Mesenchymal stem cell (in vitro differentiated cells and primary cell): ENCODE data around the gene ADORA2B.

ENCODE experiments used
- DNase-seq: peaks from one replicate; pipeline ENCODE4 v3.0.0-alpha.2; 2013
- H2AFZ ChIP-seq: one replicate; pipeline ENCODE4 v1.6.1; 2013; ENCODE audit warnings: low read depth, mild to moderate bottlenecking, control low read depth, inconsistent platforms, low read length, moderate library complexity
- H2AK5ac ChIP-seq: 2 replicates; pipeline ENCODE4 v1.6.1; 2013; ENCODE audit warnings: low read length, moderate library complexity, mild to moderate bottlenecking, inconsistent platforms; ENCODE audit not compliant: severe bottlenecking
- H2BK120ac ChIP-seq: one replicate; pipeline ENCODE4 v1.6.1; 2013; ENCODE audit warnings: low read depth, mild to moderate bottlenecking, inconsistent platforms, low read length, moderate library complexity
- H2BK12ac ChIP-seq, 2 experiments: one replicate each; pipeline ENCODE4 v1.6.1; 2013; ENCODE audit warnings: inconsistent platforms in 2 of 2, low read length in 2 of 2, mild to moderate bottlenecking in 2 of 2, moderate library complexity in 2 of 2, control low read depth in 1 of 2
- H2BK15ac ChIP-seq: one replicate; pipeline ENCODE4 v1.6.1; 2013; ENCODE audit warnings: mild to moderate bottlenecking, low read depth, inconsistent platforms; ENCODE audit not compliant: poor library complexity, severe bottlenecking
- H2BK5ac ChIP-seq: 2 replicates; pipeline ENCODE4 v1.6.1; 2013; ENCODE audit warnings: low read depth, mild to moderate bottlenecking, low read length, control low read depth, inconsistent platforms; ENCODE audit not compliant: poor library complexity, severe bottlenecking
- H3K14ac ChIP-seq, 2 experiments: one replicate each; pipeline ENCODE4 v1.6.1; 2013; ENCODE audit warnings: inconsistent platforms in 2 of 2, low read length in 2 of 2, control low read depth in 1 of 2, mild to moderate bottlenecking in 1 of 2, moderate library complexity in 1 of 2
- H3K18ac ChIP-seq, 2 experiments: one replicate each; pipeline ENCODE4 v1.6.1; 2013; ENCODE audit warnings: inconsistent platforms in 2 of 2, low read length in 2 of 2, control low read depth in 1 of 2, low read depth in 1 of 2, mild to moderate bottlenecking in 1 of 2
- H3K23ac ChIP-seq, 2 experiments: one replicate each; pipeline ENCODE4 v1.6.1; 2013; ENCODE audit warnings: inconsistent platforms in 2 of 2, low read length in 2 of 2, mild to moderate bottlenecking in 2 of 2, moderate library complexity in 2 of 2, control low read depth in 1 of 2
- H3K27ac ChIP-seq: 2 replicates; pipeline ENCODE4 v1.5.1; 2013; ENCODE audit warnings: mild to moderate bottlenecking, moderate library complexity, low read length, control low read depth, inconsistent platforms; ENCODE audit not compliant: poor library complexity, severe bottlenecking
- H3K27me3 ChIP-seq, 2 experiments: 2 replicates each; pipeline versions ENCODE4 v1.6.1 to v1.7.0; 2013; ENCODE audit warnings: low read length in 2 of 2, mild to moderate bottlenecking in 2 of 2, moderate library complexity in 2 of 2, control low read depth in 1 of 2, inconsistent platforms in 1 of 2; ENCODE audit not compliant: control insufficient read depth in 1 of 2, insufficient read depth in 1 of 2
- H3K36me3 ChIP-seq, 2 experiments: 2 replicates each; pipeline versions ENCODE4 v1.6.1 to v1.7.0; 2013; ENCODE audit warnings: low read length in 2 of 2, control low read depth in 1 of 2, inconsistent platforms in 1 of 2, low read depth in 1 of 2, mild to moderate bottlenecking in 1 of 2; ENCODE audit not compliant: insufficient read depth in 2 of 2, control insufficient read depth in 1 of 2
- H3K4ac ChIP-seq, 2 experiments: one replicate each; pipeline ENCODE4 v1.6.1; 2013; ENCODE audit warnings: inconsistent platforms in 2 of 2, low read length in 2 of 2, mild to moderate bottlenecking in 2 of 2, moderate library complexity in 2 of 2, control low read depth in 1 of 2, low read depth in 1 of 2
- H3K4me1 ChIP-seq: 2 replicates; pipeline ENCODE4 v1.6.1; 2013; ENCODE audit warnings: low read depth, low read length, control low read depth; ENCODE audit not compliant: control insufficient read depth, insufficient read depth
- H3K4me2 ChIP-seq: 2 replicates; pipeline ENCODE4 v1.6.1; 2013; ENCODE audit warnings: low read length, mild to moderate bottlenecking, inconsistent platforms; ENCODE audit not compliant: poor library complexity, severe bottlenecking
- H3K4me3 ChIP-seq, 2 experiments: 2 replicates each; pipeline versions ENCODE4 v1.5.1 to v1.7.0; 2013; ENCODE audit warnings: low read length in 2 of 2, mild to moderate bottlenecking in 2 of 2, control low read depth in 1 of 2, low read depth in 1 of 2; ENCODE audit not compliant: insufficient read depth in 1 of 2
- H3K79me1 ChIP-seq: replicated peaks from 2 replicates; pipeline ENCODE4 v1.6.1; 2013; ENCODE audit warnings: mild to moderate bottlenecking, control low read depth, low read length, inconsistent platforms; ENCODE audit not compliant: poor library complexity, severe bottlenecking
- H3K9ac ChIP-seq: 2 replicates; pipeline ENCODE4 v1.7.0; 2013; ENCODE audit warnings: mild to moderate bottlenecking, low read length, moderate library complexity
- H3K9me3 ChIP-seq: 2 replicates; pipeline ENCODE4 v1.7.0; 2013; ENCODE audit warnings: mild to moderate bottlenecking, low read length; ENCODE audit not compliant: control insufficient read depth
- H4K8ac ChIP-seq: one replicate; pipeline ENCODE4 v1.6.1; 2013; ENCODE audit warnings: inconsistent platforms, mild to moderate bottlenecking, low read length, moderate library complexity
- H4K91ac ChIP-seq: one replicate; pipeline ENCODE4 v1.6.1; 2013; ENCODE audit warnings: mild to moderate bottlenecking, low read length, inconsistent platforms
- WGBS: methylation state at CpG from one replicate; pipeline ENCODE4 v1.1.7; 2013; ENCODE audit warnings: mixed read lengths; 5-methylcytosine and 5-hydroxymethylcytosine counted together

The ADORA2B gene

DNA sequence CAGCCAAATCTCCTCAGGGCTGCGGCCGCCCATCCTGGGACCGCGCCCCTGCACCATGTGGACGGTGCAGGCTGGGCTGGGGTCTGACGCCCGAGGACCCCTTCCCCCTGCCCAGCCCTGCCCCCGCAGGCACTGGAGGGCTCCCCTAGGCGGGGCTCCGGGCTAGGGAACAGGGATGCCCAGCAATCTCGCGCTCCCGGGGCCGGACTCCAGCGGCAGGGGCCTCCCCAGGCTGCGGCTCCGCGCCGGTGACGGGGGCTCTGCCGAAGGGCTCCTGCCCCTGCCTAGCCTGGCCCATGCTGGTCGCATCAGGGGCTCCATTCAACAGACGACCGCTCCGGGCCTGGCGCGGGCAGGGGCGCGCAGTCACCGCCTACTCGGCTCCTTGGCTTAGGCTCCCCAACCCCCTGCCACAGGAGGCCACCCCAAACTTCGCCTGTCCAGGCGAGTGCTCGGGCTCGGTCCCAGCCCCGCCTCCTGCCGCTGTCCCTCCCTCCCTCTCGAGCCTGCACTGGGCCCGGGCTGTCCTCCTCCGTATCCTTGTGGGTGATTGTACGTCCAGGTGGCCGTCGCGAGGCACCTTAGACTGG lies 27.4 kb upstream of the ADORA2B start:
- peak overlapping the region in 1 of 2 experiments; percentile 53 for H3K14ac ChIP-seq
- H3K27me3 ChIP-seq = peaks cover 0 to 9% of the 10 kb centered on the region in 2 experiments
- H3K9me3 ChIP-seq = no peaks in the 10 kb centered on the region
- H3K27ac ChIP-seq = no peak overlapping the region
- no peak overlapping the region for H2AK5ac ChIP-seq
- no peak overlapping the region for H3K4me2 ChIP-seq
- H3K4me1 ChIP-seq = peaks cover 6% of the 10 kb centered on the region
- H2BK5ac ChIP-seq = no peak overlapping the region
- DNase-seq = no peak
- no peak overlapping the region for H3K9ac ChIP-seq
- WGBS = 61% methylated on average over 42 of the region's 44 CpGs
- peak overlapping the region in 1 of 2 experiments; percentile 55 for H3K4me3 ChIP-seq
- no peak overlapping the region for H2BK15ac ChIP-seq
- H4K91ac ChIP-seq = peak overlapping the region; percentile 85
- peak overlapping the region; percentile 4 to 61 for H3K18ac ChIP-seq
- no peak overlapping the region for H3K23ac ChIP-seq
- H3K79me1 ChIP-seq = no peaks in the 10 kb centered on the region
- no peak overlapping the region for H2AFZ ChIP-seq
- peak overlapping the region; percentile 52 for H4K8ac ChIP-seq
- H3K36me3 ChIP-seq = no peaks in the 10 kb centered on the region
- H2BK120ac ChIP-seq = peak overlapping the region; percentile 11
- H3K4ac ChIP-seq = peak overlapping the region; percentile 54 to 58
- peak overlapping the region in 1 of 2 experiments; percentile 17 for H2BK12ac ChIP-seq

DNA sequence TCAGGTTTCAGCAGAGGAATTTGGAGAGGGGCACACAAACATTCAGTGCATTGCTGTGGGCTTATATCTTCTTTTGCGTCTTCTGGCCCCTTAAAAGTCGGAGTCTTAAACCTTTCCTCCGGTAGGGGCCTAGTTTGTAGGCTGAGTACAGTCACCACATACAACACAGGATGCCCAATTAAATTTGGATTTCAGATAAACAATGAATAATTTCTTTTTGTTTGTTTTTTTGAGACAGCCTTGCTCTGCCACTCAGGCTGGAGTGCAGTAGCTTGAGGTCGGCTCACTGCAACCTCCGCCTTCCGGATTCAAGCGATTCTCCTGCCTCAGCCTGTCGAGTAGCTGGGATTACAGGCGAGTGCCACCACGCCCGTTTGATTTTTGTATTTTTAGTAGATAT lies 26.7 kb upstream of the ADORA2B start:
- H3K9ac ChIP-seq = no peak overlapping the region
- peaks cover 6% of the 10 kb centered on the region for H3K4me1 ChIP-seq
- DNase-seq = no peak
- peak overlapping the region; percentile 52 for H4K8ac ChIP-seq
- no peak overlapping the region for H3K23ac ChIP-seq
- H2AFZ ChIP-seq = no peak overlapping the region
- H3K9me3 ChIP-seq = no peaks in the 10 kb centered on the region
- H2BK5ac ChIP-seq = no peak overlapping the region
- no peak overlapping the region for H3K14ac ChIP-seq
- peaks cover 0 to 9% of the 10 kb centered on the region in 2 experiments for H3K27me3 ChIP-seq
- no peak overlapping the region for H2BK15ac ChIP-seq
- no peak overlapping the region for H2AK5ac ChIP-seq
- no peak overlapping the region for H3K4me2 ChIP-seq
- peak overlapping the region; percentile 17 to 28 for H2BK12ac ChIP-seq
- no peak overlapping the region for H2BK120ac ChIP-seq
- H3K27ac ChIP-seq = no peak overlapping the region
- H4K91ac ChIP-seq = peak overlapping the region; percentile 85
- 90% methylated on average over 10 of the region's 11 CpGs for WGBS
- H3K4me3 ChIP-seq = no peak overlapping the region
- H3K18ac ChIP-seq = peak overlapping the region in 1 of 2 experiments; percentile 61
- H3K4ac ChIP-seq = peak overlapping the region in 1 of 2 experiments; percentile 58
- H3K36me3 ChIP-seq = no peaks in the 10 kb centered on the region
- no peaks in the 10 kb centered on the region for H3K79me1 ChIP-seq

DNA sequence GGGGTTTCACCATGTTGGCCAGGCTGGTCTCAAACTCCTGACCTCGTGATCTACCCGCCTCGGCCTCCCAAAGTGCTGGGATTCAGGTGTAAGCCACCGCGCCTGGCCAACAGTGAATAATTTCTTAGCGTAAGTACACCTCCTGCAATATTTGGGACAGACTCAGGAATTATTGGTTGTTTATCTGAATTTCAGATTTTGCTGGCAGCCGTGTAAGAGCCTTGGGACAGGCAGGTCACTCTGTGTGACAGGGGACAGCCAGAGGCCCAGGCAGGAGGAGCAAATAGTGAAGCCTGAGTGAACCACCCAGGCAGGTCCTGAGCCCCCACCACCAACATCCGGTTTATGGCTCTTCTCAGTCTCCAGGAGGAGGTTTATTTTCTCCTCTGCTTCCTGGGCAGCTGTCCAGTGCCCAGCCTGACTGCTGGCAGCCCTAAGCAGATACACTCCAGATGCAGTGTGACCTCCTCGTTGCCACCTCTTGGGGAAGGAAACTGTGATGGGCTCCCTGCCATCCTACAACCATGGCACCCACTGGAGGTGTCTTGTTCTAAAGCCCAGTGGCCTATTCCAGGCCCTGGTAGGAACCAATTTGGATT lies 26.2 kb upstream of the ADORA2B start:
- 92% methylated on average over 9 of the region's 9 CpGs for WGBS
- H3K4me1 ChIP-seq = peaks cover 6% of the 10 kb centered on the region
- H4K91ac ChIP-seq = peak overlapping the region; percentile 20
- H2BK15ac ChIP-seq = no peak overlapping the region
- no peaks in the 10 kb centered on the region for H3K36me3 ChIP-seq
- H3K79me1 ChIP-seq = no peaks in the 10 kb centered on the region
- H3K23ac ChIP-seq = no peak overlapping the region
- no peak overlapping the region for H2AFZ ChIP-seq
- peak overlapping the region in 1 of 2 experiments; percentile 93 for H2BK12ac ChIP-seq
- H2BK5ac ChIP-seq = no peak overlapping the region
- no peak overlapping the region for H3K27ac ChIP-seq
- no peaks in the 10 kb centered on the region for H3K9me3 ChIP-seq
- peak overlapping the region; percentile 4 for H4K8ac ChIP-seq
- no peak overlapping the region for H3K4me3 ChIP-seq
- peak overlapping the region in 1 of 2 experiments; percentile 42 for H3K18ac ChIP-seq
- peak overlapping the region; percentile 14 to 49 for H3K4ac ChIP-seq
- no peak overlapping the region for H3K14ac ChIP-seq
- H2AK5ac ChIP-seq = no peak overlapping the region
- no peak for DNase-seq
- H2BK120ac ChIP-seq = no peak overlapping the region
- no peak overlapping the region for H3K9ac ChIP-seq
- no peak overlapping the region for H3K4me2 ChIP-seq
- peaks cover 0 to 9% of the 10 kb centered on the region in 2 experiments for H3K27me3 ChIP-seq

DNA sequence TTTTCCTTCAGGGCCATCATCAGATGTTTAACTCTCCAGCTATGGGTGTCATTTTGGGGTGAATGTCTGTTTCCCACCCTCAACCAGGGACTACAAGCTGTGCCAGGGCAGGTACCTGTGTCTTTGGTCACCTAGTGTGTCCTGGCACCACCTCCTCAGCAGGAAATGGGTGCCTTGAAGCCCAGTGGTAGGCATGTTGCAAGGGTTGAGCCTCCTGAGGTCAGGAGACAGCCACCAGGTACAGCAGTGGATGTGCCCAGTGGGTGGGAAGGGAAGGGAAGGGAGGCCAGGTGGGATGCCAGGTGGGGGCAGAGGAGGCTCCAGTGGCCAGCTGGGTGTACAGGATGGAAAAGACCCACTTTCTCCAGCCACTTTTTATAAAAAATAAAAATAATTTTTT lies 25.5 kb upstream of the ADORA2B start:
- peak overlapping the region; percentile 63 for H4K8ac ChIP-seq

More for the DNA sequence above, 25.5 kb upstream of the ADORA2B start:
- Histone ChIP-seq H3K14ac (no peak overlapping the region), H2AK5ac (no peak overlapping the region), H2BK12ac (peak overlapping the region; percentile 3 to 29), H2BK5ac (no peak overlapping the region), H2BK15ac (no peak overlapping the region), H4K91ac (peak overlapping the region; percentile 79), H3K79me1 (no peaks in the 10 kb centered on the region), H3K18ac (peak overlapping the region in 1 of 2 experiments; percentile 4), H2AFZ (no peak overlapping the region), H2BK120ac (no peak overlapping the region), H3K27me3 (peaks cover 0 to 9% of the 10 kb centered on the region in 2 experiments), H3K4me3 (no peak overlapping the region), H3K4me2 (no peak overlapping the region), H3K9me3 (no peaks in the 10 kb centered on the region), H3K36me3 (no peaks in the 10 kb centered on the region), H3K4me1 (peaks cover 6% of the 10 kb centered on the region), H3K9ac (no peak overlapping the region), H3K23ac (no peak overlapping the region), H3K4ac (no peak overlapping the region), H3K27ac (no peak overlapping the region)
- no peak for DNase-seq
